Liver (tissue), 9 donors: ENCODE data around the gene CDCA8. TPM values are rescaled to one million over a fixed set of nuclear protein-coding genes. Genes with fewer than 3 reads are reported as not detected.
A peak's percentile ranks its signal among the peaks of the same experiment; 100 is the strongest.

Source experiments
- DNase-seq: peaks from one replicate; pipeline ENCODE4 v3.0.0-alpha.2; 2017; ENCODE audit warnings: low spot score
- H3K27ac ChIP-seq, 2 donors: one replicate each; pipeline ENCODE4 v1.7.0; 2013; ENCODE audit warnings: inconsistent platforms in 2 of 2, low read length in 2 of 2, control low read depth in 1 of 2, low read depth in 1 of 2, mild to moderate bottlenecking in 1 of 2
- H3K27me3 ChIP-seq, 4 donors: one replicate each; pipeline versions ENCODE4 v1.6.1 to v1.7.0; 2013; ENCODE audit warnings: low read length in 3 of 4, inconsistent platforms in 1 of 4, mild to moderate bottlenecking in 1 of 4, moderate library complexity in 1 of 4; ENCODE audit not compliant: control insufficient read depth in 4 of 4, insufficient read depth in 4 of 4
- H3K36me3 ChIP-seq, 4 donors: one replicate each; pipeline versions ENCODE4 v1.6.1 to v1.7.0; 2013; ENCODE audit warnings: low read length in 3 of 4, mild to moderate bottlenecking in 3 of 4, low read depth in 1 of 4, moderate library complexity in 1 of 4; ENCODE audit not compliant: control insufficient read depth in 4 of 4, insufficient read depth in 3 of 4
- H3K4me1 ChIP-seq, 4 donors: one replicate each; pipeline versions ENCODE4 v1.6.1 to v1.7.0; 2013; ENCODE audit warnings: low read length in 3 of 4, mild to moderate bottlenecking in 3 of 4, moderate library complexity in 1 of 4; ENCODE audit not compliant: control insufficient read depth in 4 of 4, insufficient read depth in 4 of 4
- H3K4me3 ChIP-seq, 3 donors: one replicate each; pipeline versions ENCODE4 v1.6.1 to v1.7.0; 2013; ENCODE audit warnings: low read length in 3 of 3, control low read depth in 1 of 3, low read depth in 1 of 3, mild to moderate bottlenecking in 1 of 3
- H3K9ac ChIP-seq, 2 donors: one replicate each; pipeline ENCODE4 v1.7.0; 2013; ENCODE audit warnings: low read length in 2 of 2, mild to moderate bottlenecking in 2 of 2, moderate library complexity in 2 of 2, control low read depth in 1 of 2, low read depth in 1 of 2
- H3K9me3 ChIP-seq, 4 donors: one replicate each; pipeline versions ENCODE4 v1.6.1 to v1.7.0; 2013; ENCODE audit warnings: low read length in 3 of 4; ENCODE audit not compliant: control insufficient read depth in 4 of 4
- EGR1 ChIP-seq, 2 donors: IDR thresholded peaks; 2 replicates each; pipeline ENCODE4 v1.6.1; 2016 to 2018; ENCODE audit warnings: antibody characterized with exemption in 2 of 2, low read depth in 2 of 2
- FOXA1 ChIP-seq: IDR thresholded peaks from 2 replicates; pipeline ENCODE4 v1.6.1; 2016; ENCODE audit warnings: antibody characterized with exemption
- FOXA2 ChIP-seq: IDR thresholded peaks from 2 replicates; pipeline ENCODE4 v1.6.1; 2016; ENCODE audit warnings: antibody characterized with exemption
- GABPA ChIP-seq, 2 donors: IDR thresholded peaks in 1 of 2; conservative IDR thresholded peaks in 1 of 2; 2 replicates each; pipeline ENCODE4 v1.6.1; 2016; ENCODE audit warnings: antibody characterized with exemption in 2 of 2, mild to moderate bottlenecking in 1 of 2, moderate library complexity in 1 of 2
- HNF4A ChIP-seq, 2 donors: conservative IDR thresholded peaks; 2 replicates each; pipeline ENCODE4 v1.6.1; 2016; ENCODE audit warnings: antibody characterized with exemption in 2 of 2, mild to moderate bottlenecking in 2 of 2
- HNF4G ChIP-seq: IDR thresholded peaks from 2 replicates; pipeline ENCODE4 v1.6.1; 2016; ENCODE audit warnings: antibody characterized with exemption
- JUND ChIP-seq, 2 donors: IDR thresholded peaks; 2 replicates each; pipeline ENCODE4 v1.6.1; 2016; ENCODE audit warnings: antibody characterized with exemption in 2 of 2
- MAX ChIP-seq: IDR thresholded peaks from 2 replicates; pipeline ENCODE4 v1.6.1; 2016; ENCODE audit warnings: antibody characterized with exemption
- NR2F2 ChIP-seq: IDR thresholded peaks from 2 replicates; pipeline ENCODE4 v1.6.1; 2016; ENCODE audit warnings: antibody characterized with exemption
- RAD21 ChIP-seq, 2 donors: IDR thresholded peaks; 2 replicates each; pipeline ENCODE4 v1.6.1; 2016; ENCODE audit warnings: antibody characterized with exemption in 2 of 2, mild to moderate bottlenecking in 2 of 2
- REST ChIP-seq: IDR thresholded peaks from 2 replicates; pipeline ENCODE4 v1.6.1; 2016; ENCODE audit warnings: antibody characterized with exemption, mild to moderate bottlenecking
- RXRA ChIP-seq, 2 donors: IDR thresholded peaks; 2 replicates each; pipeline ENCODE4 v1.6.1; 2017 to 2018; ENCODE audit warnings: antibody characterized with exemption in 2 of 2, mild to moderate bottlenecking in 1 of 2
- SP1 ChIP-seq: IDR thresholded peaks from 2 replicates; pipeline ENCODE4 v1.6.1; 2018; ENCODE audit warnings: antibody characterized with exemption, mild to moderate bottlenecking
- TAF1 ChIP-seq: conservative IDR thresholded peaks from 2 replicates; pipeline ENCODE4 v1.6.1; 2016; ENCODE audit warnings: antibody characterized with exemption, mild to moderate bottlenecking
- YY1 ChIP-seq: IDR thresholded peaks from 2 replicates; pipeline ENCODE4 v1.6.1; 2016; ENCODE audit warnings: antibody characterized with exemption, mild to moderate bottlenecking
- ZBTB33 ChIP-seq: IDR thresholded peaks from 2 replicates; pipeline ENCODE4 v1.6.1; 2016; ENCODE audit warnings: antibody characterized with exemption
- WGBS: extraction: QIAGEN DNeasy Blood & Tissue Kit; methylation state at CpG from one replicate; pipeline ENCODE4 v1.1.7; 2013; 5-methylcytosine and 5-hydroxymethylcytosine counted together
- polyA plus RNA-seq, 2 donors: library from polyadenylated mRNA; stranded (reverse) in 1 of 2; unstranded in 1 of 2; fragments of 200-250 nt in 1 of 2; fragments of >200 nt in 1 of 2; fragmentation: Nextera tagmentation in 1 of 2; extraction: Ambion mirVana in 1 of 2; gene quantifications; one replicate each; pipeline versions ENCODE4 v1.2.1 to v1.2.3, GENCODE V29; 2013 to 2015
- total RNA-seq, 2 donors: library from RNA; depleted of rRNA; stranded (reverse); fragments of >200 nt; gene quantifications; one replicate each; pipeline ENCODE4 v1.2.3, GENCODE V29; 2014
- donor health status: healthy.
- donor health status: healthy.
- donor health status: healthy.
- donor health status: healthy.
- donor health status: healthy.

Gene CDCA8
- total and polyA plus RNA-seq, 4 donors, result 0.25 to 16.5 (median 1.4) TPM

DNA sequence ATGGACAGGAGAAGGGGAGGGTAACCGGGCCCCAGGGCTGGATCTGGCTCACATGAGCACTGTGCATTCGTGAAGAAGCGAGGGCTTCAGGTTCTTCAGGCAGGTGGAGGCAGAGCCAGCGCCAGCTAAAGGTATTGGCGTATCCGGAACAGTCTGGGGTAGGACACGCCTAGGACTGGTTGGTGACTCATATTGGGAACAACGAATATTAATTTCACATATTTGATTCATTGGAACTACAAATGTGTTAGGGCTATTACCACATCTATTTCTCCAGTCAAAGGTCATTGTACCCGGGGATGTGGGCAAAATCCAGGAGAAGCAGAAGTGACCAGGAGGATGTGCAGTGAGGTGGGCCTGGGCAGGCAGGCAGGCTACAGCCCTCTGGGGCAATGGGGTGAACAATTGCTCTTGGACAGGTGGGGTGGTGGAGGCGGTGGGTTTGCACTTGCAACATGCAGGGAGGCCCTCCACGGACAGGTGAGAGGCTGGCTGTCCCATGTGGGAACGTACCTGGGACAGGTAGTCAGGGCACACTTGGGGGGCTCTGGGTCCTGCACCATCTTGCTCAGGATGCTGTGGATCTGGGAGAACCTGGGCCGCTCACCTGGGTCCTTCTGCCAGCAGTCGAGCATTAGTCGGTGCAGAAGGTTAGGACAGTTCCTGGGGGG lies 26.7 kb downstream of the CDCA8 start:
- no peak overlapping the region for H3K27ac ChIP-seq
- 85% methylated on average over 15 of the region's 15 CpGs for WGBS

DNA sequence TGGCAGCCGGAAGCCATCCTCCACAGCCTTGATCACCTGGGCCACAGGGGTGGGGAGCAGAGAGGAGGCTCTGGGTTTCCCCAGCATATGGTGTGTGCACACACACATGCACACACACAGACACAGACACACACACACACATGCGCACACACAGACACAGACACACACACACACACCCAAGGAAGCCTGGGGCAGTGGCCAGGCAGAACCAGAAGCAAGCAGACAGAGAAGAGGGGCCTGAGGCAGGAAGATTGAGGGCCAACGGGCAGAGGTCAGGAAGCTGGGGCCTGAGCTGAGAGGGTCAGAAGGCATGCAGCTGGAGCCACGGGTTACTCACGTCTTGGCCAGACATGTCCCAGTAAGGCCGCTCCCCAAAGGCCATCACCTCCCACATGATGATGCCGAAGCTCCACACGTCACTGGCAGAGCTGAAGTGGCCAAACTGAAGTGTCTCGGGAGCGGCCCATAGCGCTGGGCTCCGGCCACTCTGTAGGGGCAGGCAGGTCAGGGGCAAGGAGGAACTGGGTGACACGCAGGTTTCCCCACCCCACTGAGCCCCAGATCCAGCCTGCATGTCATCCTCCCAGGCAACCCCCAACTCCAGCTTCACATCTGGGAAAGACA lies 27.4 kb downstream of the CDCA8 start:
- 86% methylated on average over 13 of the region's 13 CpGs for WGBS
- Histone ChIP-seq H3K36me3 (no peaks in the 10 kb centered on the region), H3K9me3 (no peaks in the 10 kb centered on the region), H3K9ac (no peak overlapping the region), H3K4me3 (no peak overlapping the region), H3K27me3 (no peaks in the 10 kb centered on the region), H3K4me1 (no peaks in the 10 kb centered on the region), H3K27ac (no peak overlapping the region)
- no peak for TF ChIP-seq ZBTB33
- TF ChIP-seq FOXA1, result no peak
- no peak for TF ChIP-seq HNF4A (conservative IDR thresholded peaks at IDR 0.05)
- TF ChIP-seq REST, result no peak
- TF ChIP-seq SP1, result no peak
- no peak for TF ChIP-seq GABPA (IDR thresholded peaks at IDR 0.05 in 1 of 2, conservative IDR thresholded peaks at IDR 0.05 in 1 of 2)
- TF ChIP-seq NR2F2, result no peak
- no peak for TF ChIP-seq MAX
- no peak for TF ChIP-seq FOXA2
- TF ChIP-seq HNF4G, result no peak
- TF ChIP-seq JUND (IDR thresholded peaks at IDR 0.05), result no peak
- TF ChIP-seq EGR1 (IDR thresholded peaks at IDR 0.05; ENCODE audit: low read depth in 2 of 2), result no peak
- no peak for TF ChIP-seq TAF1
- no peak for TF ChIP-seq RAD21 (IDR thresholded peaks at IDR 0.05)
- TF ChIP-seq RXRA (IDR thresholded peaks at IDR 0.05), result no peak
- TF ChIP-seq YY1, result no peak
- DNase-seq, result no peak

More for the DNA sequence above, 26.7 kb downstream of the CDCA8 start:
- TF ChIP-seq RXRA (IDR thresholded peaks at IDR 0.05) (peak in 1 of 2 donors; percentile 42), YY1 (no peak)
- Histone ChIP-seq H3K4me3 (no peak overlapping the region), H3K9me3 (no peaks in the 10 kb centered on the region), H3K27me3 (no peaks in the 10 kb centered on the region), H3K9ac (no peak overlapping the region), H3K4me1 (no peaks in the 10 kb centered on the region), H3K36me3 (no peaks in the 10 kb centered on the region)
- no peak for DNase-seq
